GM12878 (cell line): ENCODE results near the gene GSG1L2. TPM values are rescaled to one million over a fixed set of nuclear protein-coding genes. Genes with fewer than 3 reads are reported as not detected.

Experiments used
- ATF3 ChIP-seq: IDR thresholded peaks from 2 replicates; pipeline ENCODE4 v1.6.1; 2011; ENCODE audit warnings: low read depth, mild to moderate bottlenecking, low read length, moderate library complexity, borderline replicate concordance; ENCODE audit errors: extremely low read depth
- BHLHE40 ChIP-seq, 2 experiments: fragments of 450-650 bp in 1 of 2; IDR thresholded peaks; 2 replicates each; pipeline ENCODE4 v1.6.1; 2011 to 2017; ENCODE audit warnings: low read depth in 2 of 2, borderline replicate concordance in 1 of 2, improper control_type of control experiment in 1 of 2, low read length in 1 of 2, mild to moderate bottlenecking in 1 of 2
- BMI1 ChIP-seq: fragments of 450-650 bp; IDR thresholded peaks from 2 replicates; pipeline ENCODE4 v1.6.1; 2016; ENCODE audit warnings: mild to moderate bottlenecking, moderate library complexity, borderline replicate concordance
- BRCA1 ChIP-seq: IDR thresholded peaks from 2 replicates; pipeline ENCODE4 v1.6.1; 2011; ENCODE audit warnings: low read depth, low read length, improper control_type of control experiment
- CREB1 ChIP-seq: IDR thresholded peaks from 2 replicates; pipeline ENCODE4 v1.6.1; 2012; ENCODE audit warnings: low read depth, mild to moderate bottlenecking, inconsistent platforms
- IRF4 ChIP-seq: IDR thresholded peaks from 2 replicates; pipeline ENCODE4 v1.6.1; 2011; ENCODE audit warnings: low read depth, low read length
- MXI1 ChIP-seq: fragments of 150-350 bp; IDR thresholded peaks from 2 replicates; pipeline ENCODE4 v1.6.1; 2011; ENCODE audit warnings: low read depth, mild to moderate bottlenecking, inconsistent platforms, low read length, improper control_type of control experiment
- PBX3 ChIP-seq: IDR thresholded peaks from 2 replicates; pipeline ENCODE4 v1.6.1; 2011; ENCODE audit warnings: mild to moderate bottlenecking, low read depth, low read length, moderate library complexity; ENCODE audit not compliant: insufficient replicate concordance
- RAD51 ChIP-seq: fragments of 450-650 bp; IDR thresholded peaks from 2 replicates; pipeline ENCODE4 v1.6.1; 2016; ENCODE audit warnings: moderate library complexity, mild to moderate bottlenecking, inconsistent platforms
- RELB ChIP-seq: fragments of 450-650 bp; IDR thresholded peaks from 2 replicates; pipeline ENCODE4 v1.6.1; 2017; ENCODE audit warnings: low read depth, mild to moderate bottlenecking, moderate library complexity
- ZBTB11 ChIP-seq: fragments of 450-650 bp; formaldehyde crosslinking; IDR thresholded peaks from 2 replicates; pipeline ENCODE4 v1.5.0; 2022; ENCODE audit warnings: mild to moderate bottlenecking, missing genetic modification characterization
- polyA plus RNA-seq, 11 experiments: library from polyadenylated mRNA; depleted of rRNA in 4 of 11; unstranded in 6 of 11; stranded (reverse) in 5 of 11; fragments of >200 nt; fragmentation: Nextera tagmentation in 4 of 11; fragmentation: Illumina TruSeq in 1 of 11; extraction: Ambion mirVana in 4 of 11; extraction: Trizol in 1 of 11; gene quantifications; 1 replicate in 1 of 11; 2 replicates in 10 of 11; pipeline versions ENCODE4 v1.2.1 to v1.2.3, GENCODE V29; 2011 to 2016; ENCODE audit warnings: inconsistent platforms in 2 of 11, missing spikeins in 2 of 11, low read depth in 1 of 11
- total RNA-seq, 4 experiments: library from RNA; depleted of rRNA in 3 of 4; stranded (reverse); fragments of >200 nt in 3 of 4; fragmentation: Illumina TruSeq in 1 of 4; extraction: Trizol in 1 of 4; gene quantifications; 2 replicates each; pipeline versions ENCODE4 v1.2.1 to v1.2.3, GENCODE V29; 2013 to 2021

The GSG1L2 gene
- total and polyA plus RNA-seq, 10 of the 15 experiments (the other 5 are each of a cell fraction or from before 2014, with no cell fraction given) = not detected

GRCh38 chr17:9783050-9783449 is 38.8 kb downstream of the GSG1L2 start (continued):
- TF ChIP-seq BHLHE40 (IDR thresholded peaks at IDR 0.05; ENCODE audit: borderline replicate concordance in 1 of 2, low read depth in 2 of 2, low read length in 1 of 2) (no peak), ATF3 (no peak), CREB1 (no peak), BMI1 (no peak), PBX3 (no peak), RAD51 (no peak), BRCA1 (no peak), ZBTB11 (CRISPR knock-in tag) (no peak), MXI1 (no peak), IRF4 (no peak), RELB (no peak)
